GM23338 (cell line): Measurements from ENCODE around the gene GLI3.

Experiments used
- CREB1 ChIP-seq: fragments of 250-450 bp; sonication (Bioruptor Pico); IDR thresholded peaks from 2 replicates; pipeline ENCODE4 v1.5.0; 2020; ENCODE audit warnings: low read depth, mild to moderate bottlenecking, moderate library complexity
- EZH2 ChIP-seq: fragments of 200-600 bp; sonication (generic); IDR thresholded peaks from one replicate; pipeline ENCODE4 v1.8.0; 2017; ENCODE audit warnings: antibody characterized with exemption, mild to moderate bottlenecking, low read depth; ENCODE audit not compliant: unreplicated experiment
- EZH2phosphoT487 ChIP-seq: fragments of 200-600 bp; sonication (generic); IDR thresholded peaks from one replicate; pipeline ENCODE4 v1.8.1; 2018; ENCODE audit warnings: antibody characterized with exemption; ENCODE audit not compliant: unreplicated experiment
- POLR2AphosphoS5 ChIP-seq: IDR thresholded peaks from 2 replicates; pipeline ENCODE4 v1.6.1; 2016; ENCODE audit warnings: antibody characterized with exemption, low read depth
- TF ChIP-seq, protein P1 (sequence below), 2 experiments: fragments of 200-600 bp in 1 of 2; sonication (generic) in 1 of 2; conservative IDR thresholded peaks; 2 replicates each; pipeline versions ENCODE4 v1.5.1 to v1.6.1; 2016 to 2017; ENCODE audit warnings: antibody characterized with exemption in 2 of 2, low read depth in 2 of 2, mild to moderate bottlenecking in 2 of 2, moderate library complexity in 1 of 2
- TF ChIP-seq, protein P2 (sequence below): IDR thresholded peaks from one replicate; pipeline ENCODE4 v1.6.1; 2018; ENCODE audit warnings: antibody characterized with exemption; ENCODE audit not compliant: unreplicated experiment

DNA sequence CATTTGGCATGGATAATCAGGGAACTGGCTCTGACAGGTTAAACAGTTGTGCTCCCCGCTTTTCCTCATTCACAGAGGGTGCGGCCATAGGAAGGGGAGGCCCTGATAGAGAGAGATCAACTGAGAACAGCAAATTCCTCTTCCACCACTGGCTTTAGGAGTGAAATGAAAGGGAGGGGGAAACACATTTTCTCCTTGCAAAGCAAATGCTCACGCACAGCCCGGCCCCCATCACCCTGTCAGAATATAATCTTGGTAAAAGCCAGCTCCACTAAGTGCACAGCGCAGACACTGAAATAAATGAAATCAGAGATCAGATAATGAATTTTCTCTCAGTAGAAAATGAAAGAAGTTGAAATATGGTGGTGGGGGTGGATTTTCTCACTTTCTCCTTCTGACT is 187.2 kb downstream of the GLI3 start:
- TF ChIP-seq EZH2phosphoT487 (no peak), EZH2 (no peak), POLR2AphosphoS5 (no peak), CREB1 (no peak)
- TF ChIP-seq, protein P1, sequence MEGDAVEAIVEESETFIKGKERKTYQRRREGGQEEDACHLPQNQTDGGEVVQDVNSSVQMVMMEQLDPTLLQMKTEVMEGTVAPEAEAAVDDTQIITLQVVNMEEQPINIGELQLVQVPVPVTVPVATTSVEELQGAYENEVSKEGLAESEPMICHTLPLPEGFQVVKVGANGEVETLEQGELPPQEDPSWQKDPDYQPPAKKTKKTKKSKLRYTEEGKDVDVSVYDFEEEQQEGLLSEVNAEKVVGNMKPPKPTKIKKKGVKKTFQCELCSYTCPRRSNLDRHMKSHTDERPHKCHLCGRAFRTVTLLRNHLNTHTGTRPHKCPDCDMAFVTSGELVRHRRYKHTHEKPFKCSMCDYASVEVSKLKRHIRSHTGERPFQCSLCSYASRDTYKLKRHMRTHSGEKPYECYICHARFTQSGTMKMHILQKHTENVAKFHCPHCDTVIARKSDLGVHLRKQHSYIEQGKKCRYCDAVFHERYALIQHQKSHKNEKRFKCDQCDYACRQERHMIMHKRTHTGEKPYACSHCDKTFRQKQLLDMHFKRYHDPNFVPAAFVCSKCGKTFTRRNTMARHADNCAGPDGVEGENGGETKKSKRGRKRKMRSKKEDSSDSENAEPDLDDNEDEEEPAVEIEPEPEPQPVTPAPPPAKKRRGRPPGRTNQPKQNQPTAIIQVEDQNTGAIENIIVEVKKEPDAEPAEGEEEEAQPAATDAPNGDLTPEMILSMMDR (conservative IDR thresholded peaks at IDR 0.05; ENCODE audit: low read depth in 2 of 2): no peak
- TF ChIP-seq, protein P2, sequence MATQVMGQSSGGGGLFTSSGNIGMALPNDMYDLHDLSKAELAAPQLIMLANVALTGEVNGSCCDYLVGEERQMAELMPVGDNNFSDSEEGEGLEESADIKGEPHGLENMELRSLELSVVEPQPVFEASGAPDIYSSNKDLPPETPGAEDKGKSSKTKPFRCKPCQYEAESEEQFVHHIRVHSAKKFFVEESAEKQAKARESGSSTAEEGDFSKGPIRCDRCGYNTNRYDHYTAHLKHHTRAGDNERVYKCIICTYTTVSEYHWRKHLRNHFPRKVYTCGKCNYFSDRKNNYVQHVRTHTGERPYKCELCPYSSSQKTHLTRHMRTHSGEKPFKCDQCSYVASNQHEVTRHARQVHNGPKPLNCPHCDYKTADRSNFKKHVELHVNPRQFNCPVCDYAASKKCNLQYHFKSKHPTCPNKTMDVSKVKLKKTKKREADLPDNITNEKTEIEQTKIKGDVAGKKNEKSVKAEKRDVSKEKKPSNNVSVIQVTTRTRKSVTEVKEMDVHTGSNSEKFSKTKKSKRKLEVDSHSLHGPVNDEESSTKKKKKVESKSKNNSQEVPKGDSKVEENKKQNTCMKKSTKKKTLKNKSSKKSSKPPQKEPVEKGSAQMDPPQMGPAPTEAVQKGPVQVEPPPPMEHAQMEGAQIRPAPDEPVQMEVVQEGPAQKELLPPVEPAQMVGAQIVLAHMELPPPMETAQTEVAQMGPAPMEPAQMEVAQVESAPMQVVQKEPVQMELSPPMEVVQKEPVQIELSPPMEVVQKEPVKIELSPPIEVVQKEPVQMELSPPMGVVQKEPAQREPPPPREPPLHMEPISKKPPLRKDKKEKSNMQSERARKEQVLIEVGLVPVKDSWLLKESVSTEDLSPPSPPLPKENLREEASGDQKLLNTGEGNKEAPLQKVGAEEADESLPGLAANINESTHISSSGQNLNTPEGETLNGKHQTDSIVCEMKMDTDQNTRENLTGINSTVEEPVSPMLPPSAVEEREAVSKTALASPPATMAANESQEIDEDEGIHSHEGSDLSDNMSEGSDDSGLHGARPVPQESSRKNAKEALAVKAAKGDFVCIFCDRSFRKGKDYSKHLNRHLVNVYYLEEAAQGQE: no peak
